ENCODE results near the gene FAM227A.

- TF ChIP-seq, protein P1, sequence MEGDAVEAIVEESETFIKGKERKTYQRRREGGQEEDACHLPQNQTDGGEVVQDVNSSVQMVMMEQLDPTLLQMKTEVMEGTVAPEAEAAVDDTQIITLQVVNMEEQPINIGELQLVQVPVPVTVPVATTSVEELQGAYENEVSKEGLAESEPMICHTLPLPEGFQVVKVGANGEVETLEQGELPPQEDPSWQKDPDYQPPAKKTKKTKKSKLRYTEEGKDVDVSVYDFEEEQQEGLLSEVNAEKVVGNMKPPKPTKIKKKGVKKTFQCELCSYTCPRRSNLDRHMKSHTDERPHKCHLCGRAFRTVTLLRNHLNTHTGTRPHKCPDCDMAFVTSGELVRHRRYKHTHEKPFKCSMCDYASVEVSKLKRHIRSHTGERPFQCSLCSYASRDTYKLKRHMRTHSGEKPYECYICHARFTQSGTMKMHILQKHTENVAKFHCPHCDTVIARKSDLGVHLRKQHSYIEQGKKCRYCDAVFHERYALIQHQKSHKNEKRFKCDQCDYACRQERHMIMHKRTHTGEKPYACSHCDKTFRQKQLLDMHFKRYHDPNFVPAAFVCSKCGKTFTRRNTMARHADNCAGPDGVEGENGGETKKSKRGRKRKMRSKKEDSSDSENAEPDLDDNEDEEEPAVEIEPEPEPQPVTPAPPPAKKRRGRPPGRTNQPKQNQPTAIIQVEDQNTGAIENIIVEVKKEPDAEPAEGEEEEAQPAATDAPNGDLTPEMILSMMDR (IDR thresholded peaks at IDR 0.05), result no peak
- TF ChIP-seq POLR2AphosphoS5 (IDR thresholded peaks at IDR 0.05) (no peak), POLR2A (IDR thresholded peaks at IDR 0.05) (no peak)
Measured at GRCh38 chr22:38628444-38628843, 27.7 kb downstream of the FAM227A start.

All from prostate gland (tissue), 2 donors.